Kidney epithelial cell (primary cell): ENCODE measurements around the gene YWHAH. TPM values are rescaled to one million over a fixed set of nuclear protein-coding genes. Genes with fewer than 3 reads are reported as not detected.
A peak's percentile ranks its signal among the peaks of the same experiment; 100 is the strongest.

ENCODE experiments used
- DNase-seq: peaks from one replicate; pipeline ENCODE4 v3.0.0-alpha.2; 2010; ENCODE audit warnings: low read depth
- H3K27me3 ChIP-seq: 2 replicates; pipeline ENCODE4 v1.6.0; 2011; ENCODE audit warnings: low read length; ENCODE audit not compliant: control insufficient read depth, insufficient read depth
- H3K36me3 ChIP-seq: 2 replicates; pipeline ENCODE4 v1.5.1; 2011; ENCODE audit warnings: low read length; ENCODE audit not compliant: control insufficient read depth, insufficient read depth
- H3K4me3 ChIP-seq: 2 replicates; pipeline ENCODE4 v1.5.1; 2011; ENCODE audit warnings: low read depth, mild to moderate bottlenecking, control low read depth, low read length
- CTCF ChIP-seq: IDR thresholded peaks from 2 replicates; pipeline ENCODE4 v1.5.1; 2011; ENCODE audit warnings: mild to moderate bottlenecking, moderate library complexity, low read length, control low read depth, inconsistent platforms; ENCODE audit not compliant: insufficient read depth, poor library complexity, severe bottlenecking
- total RNA-seq: library from RNA; depleted of rRNA; stranded (reverse); fragments of >200 nt; gene quantifications from 2 replicates; pipeline ENCODE4 v1.2.3, GENCODE V29; 2015

The YWHAH gene
- total RNA-seq, 1 donor from 2014 or later: 183 TPM

GRCh38 chr22:31962387-31963125, 18.2 kb downstream of the YWHAH start:
- TF ChIP-seq CTCF: no peak
- no peak for DNase-seq
- Histone ChIP-seq H3K27me3 (no peaks in the 10 kb centered on the region), H3K4me3 (no peak overlapping the region), H3K36me3 (no peaks in the 10 kb centered on the region)

DNA sequence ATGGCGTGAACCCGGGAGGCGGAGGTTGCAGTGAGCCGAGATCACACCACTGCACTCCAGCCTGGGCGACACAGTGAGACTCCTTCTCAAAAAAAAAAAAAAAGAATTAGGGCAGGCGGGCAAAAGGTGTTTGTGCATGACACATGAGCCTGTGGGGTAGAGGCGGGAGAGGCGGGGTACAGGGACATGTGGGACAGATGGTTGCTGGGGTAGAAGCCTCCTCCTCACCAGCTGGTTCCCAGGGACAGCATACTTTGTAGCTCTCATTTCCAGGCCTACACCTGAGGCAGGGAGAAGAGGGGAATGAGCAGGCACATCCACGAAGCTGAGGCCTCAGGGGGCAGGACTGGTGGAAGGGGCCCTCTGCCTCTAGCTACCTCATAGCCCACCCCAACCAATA, 23.7 kb downstream of the YWHAH start:
- Histone ChIP-seq H3K36me3 (no peaks in the 10 kb centered on the region), H3K4me3 (no peak overlapping the region), H3K27me3 (no peaks in the 10 kb centered on the region)
- no peak for TF ChIP-seq CTCF
- DNase-seq: no peak

GRCh38 chr22:31969789-31970489, 25.6 kb downstream of the YWHAH start:
- Histone ChIP-seq H3K27me3 (no peaks in the 10 kb centered on the region), H3K36me3 (no peaks in the 10 kb centered on the region), H3K4me3 (peak overlapping the region; percentile 44)
- peak; percentile 50 for DNase-seq
- TF ChIP-seq CTCF: peak; percentile 67

DNA sequence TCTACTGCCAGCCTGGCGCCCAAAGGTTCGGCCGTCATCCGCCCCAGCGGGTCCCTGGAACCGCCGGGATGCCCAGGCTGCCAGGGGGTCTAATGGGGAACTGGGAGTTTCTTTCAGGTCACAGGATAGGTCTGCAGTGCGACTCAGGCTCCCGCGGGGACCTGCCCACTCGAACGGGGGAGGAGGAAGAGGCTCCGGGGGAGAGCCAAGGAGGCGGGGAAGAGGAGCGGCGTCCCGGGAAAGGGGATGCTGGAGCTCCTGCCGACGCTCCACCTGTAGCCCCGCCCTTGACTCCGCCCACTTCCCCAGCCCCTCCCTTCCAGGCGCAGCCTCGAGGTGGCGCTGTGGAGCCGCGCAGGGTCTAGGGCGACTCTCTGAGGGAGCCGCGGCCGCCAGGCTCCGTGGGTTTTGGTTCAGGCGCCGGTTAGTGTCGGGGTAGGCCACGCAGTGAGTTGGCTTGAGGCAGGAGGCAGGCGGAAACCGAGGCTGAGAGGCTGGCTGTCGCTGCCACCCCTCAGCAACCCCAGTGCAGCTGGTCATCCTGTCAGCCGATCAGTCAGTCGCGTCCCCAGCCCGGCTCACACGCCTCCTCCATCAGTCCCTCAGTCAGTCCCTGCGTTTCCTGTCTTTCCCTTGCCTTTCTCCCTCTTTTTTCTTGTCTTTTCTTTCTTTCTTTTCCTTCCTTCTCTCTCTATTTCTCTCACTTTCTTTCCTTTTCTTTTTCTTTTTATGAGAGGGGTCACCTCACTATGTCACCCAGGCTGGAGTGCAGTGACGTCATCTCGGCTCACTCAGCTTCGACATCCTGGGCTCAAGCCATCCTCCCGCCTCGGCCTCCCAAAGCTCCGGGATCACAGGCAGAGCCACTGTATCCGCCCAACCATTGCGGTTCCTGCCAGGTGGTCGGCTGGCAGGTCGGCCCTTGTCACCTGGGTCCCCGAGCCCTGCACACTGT, 26.4 kb downstream of the YWHAH start:
- Histone ChIP-seq H3K27me3 (no peaks in the 10 kb centered on the region), H3K4me3 (peak overlapping the region; percentile 44), H3K36me3 (no peaks in the 10 kb centered on the region)
- peak; percentile 99 for TF ChIP-seq CTCF
- no peak for DNase-seq

DNA sequence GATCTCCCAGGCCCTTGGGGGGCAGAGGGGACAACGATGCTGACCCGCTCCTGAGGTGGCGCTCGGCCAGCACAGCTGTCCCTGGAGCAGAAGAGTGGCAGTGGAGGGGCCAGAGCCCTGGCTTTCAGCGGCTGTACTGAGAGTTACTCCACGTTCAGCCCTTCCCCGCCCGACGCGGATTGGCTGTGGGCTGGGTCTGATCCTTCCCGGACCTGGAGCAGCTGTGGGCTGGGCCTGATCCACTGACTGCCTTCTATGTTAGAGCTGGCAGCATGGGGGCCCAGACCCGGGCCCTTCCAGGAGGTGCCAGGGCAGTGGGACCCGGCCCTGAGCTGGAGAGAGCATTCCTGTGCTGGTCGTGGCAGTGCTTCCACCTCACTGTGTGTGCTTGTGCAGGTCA, 27.8 kb downstream of the YWHAH start:
- H3K36me3 ChIP-seq: no peaks in the 10 kb centered on the region
- TF ChIP-seq CTCF: no peak
- H3K27me3 ChIP-seq: no peaks in the 10 kb centered on the region
- no peak for DNase-seq
- H3K4me3 ChIP-seq: no peak overlapping the region
